GM15510 (cell line): ENCODE data around the gene RFC1.

Experiments used
- POLR2A ChIP-seq: IDR thresholded peaks from 3 replicates; pipeline ENCODE4 v1.6.1; 2011; ENCODE audit warnings: borderline replicate concordance; ENCODE audit not compliant: insufficient read length; ENCODE audit errors: extremely low read depth

Gene RFC1

GRCh38 chr4:39323821-39324220 is 42.3 kb downstream of the RFC1 start:
- no peak for TF ChIP-seq POLR2A

- TF ChIP-seq POLR2A: no peak
Observed at GRCh38 chr4:39320381-39321115, 45.6 kb downstream of the RFC1 start.

GRCh38 chr4:39319676-39320075 is 46.5 kb downstream of the RFC1 start:
- TF ChIP-seq POLR2A: no peak

GRCh38 chr4:39312816-39313215 is 53.3 kb downstream of the RFC1 start:
- no peak for TF ChIP-seq POLR2A

- no peak for TF ChIP-seq POLR2A
Observed at GRCh38 chr4:39308611-39309010, 57.6 kb downstream of the RFC1 start.

GRCh38 chr4:39305912-39306677 is 60.1 kb downstream of the RFC1 start:
- TF ChIP-seq POLR2A: no peak

- no peak for TF ChIP-seq POLR2A
Observed at GRCh38 chr4:39304651-39305050, 61.5 kb downstream of the RFC1 start.

GRCh38 chr4:39303871-39304270 is 62.3 kb downstream of the RFC1 start:
- TF ChIP-seq POLR2A: no peak

- TF ChIP-seq POLR2A: no peak
Observed at GRCh38 chr4:39302901-39303300, 63.3 kb downstream of the RFC1 start.

- no peak for TF ChIP-seq POLR2A
Observed at GRCh38 chr4:39295784-39296183, 70.4 kb downstream of the RFC1 start.

GRCh38 chr4:39291686-39292085 is 74.5 kb downstream of the RFC1 start:
- TF ChIP-seq POLR2A: no peak

GRCh38 chr4:39287223-39287622 is 78.9 kb downstream of the RFC1 start:
- no peak for TF ChIP-seq POLR2A

GRCh38 chr4:39286263-39286662 is 79.9 kb downstream of the RFC1 start:
- TF ChIP-seq POLR2A: no peak

- TF ChIP-seq POLR2A: no peak
Observed at GRCh38 chr4:39285853-39286252, 80.3 kb downstream of the RFC1 start.

GRCh38 chr4:39285111-39285795 is 80.9 kb downstream of the RFC1 start:
- no peak for TF ChIP-seq POLR2A
